Endothelial cell of hepatic sinusoid (primary cell): Measurements from ENCODE around the gene RANBP3.

Experiments
- in situ Hi-C: cut with HindIII; loops from 2 replicates; pipeline ENCODE4 v1.10.0; 2017; ENCODE audit warnings: low sequenced_read_pairs

Gene RANBP3

DNA sequence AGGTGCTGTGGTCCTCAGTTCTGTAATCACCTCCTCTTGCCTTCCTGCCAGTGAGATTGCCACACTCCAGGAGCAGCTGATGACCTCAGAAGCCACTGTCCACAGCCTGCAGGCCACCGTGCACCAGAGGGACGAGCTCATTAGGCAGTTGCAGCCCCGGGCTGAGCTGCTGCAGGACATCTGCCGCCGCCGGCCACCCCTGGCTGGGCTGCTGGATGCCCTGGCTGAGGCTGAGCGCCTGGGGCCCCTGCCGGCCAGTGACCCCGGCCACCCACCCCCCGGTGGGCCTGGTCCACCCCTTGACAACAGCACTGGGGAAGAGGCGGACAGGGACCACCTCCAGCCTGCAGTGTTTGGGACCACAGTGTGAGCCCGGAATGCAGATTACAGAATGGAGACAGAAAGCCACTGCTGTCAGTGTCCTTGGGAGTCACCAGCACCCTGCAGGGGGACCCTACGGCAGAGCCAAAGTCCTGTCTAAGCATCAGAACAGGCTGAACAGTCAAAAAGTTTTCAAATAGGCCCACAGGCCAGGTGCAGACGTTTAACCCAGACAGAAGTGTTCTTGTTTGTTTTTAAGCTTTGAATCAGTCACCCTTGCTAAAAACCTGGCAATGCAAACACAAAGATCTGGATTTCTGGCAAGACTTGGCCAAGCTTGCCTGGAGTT lies 69.0 kb downstream of the RANBP3 start:
- in situ Hi-C loops, result loop anchor here (10.0 kb wide), 1 partner anchor 74 kb away; the partner anchor contains the start of gene FUT6

DNA sequence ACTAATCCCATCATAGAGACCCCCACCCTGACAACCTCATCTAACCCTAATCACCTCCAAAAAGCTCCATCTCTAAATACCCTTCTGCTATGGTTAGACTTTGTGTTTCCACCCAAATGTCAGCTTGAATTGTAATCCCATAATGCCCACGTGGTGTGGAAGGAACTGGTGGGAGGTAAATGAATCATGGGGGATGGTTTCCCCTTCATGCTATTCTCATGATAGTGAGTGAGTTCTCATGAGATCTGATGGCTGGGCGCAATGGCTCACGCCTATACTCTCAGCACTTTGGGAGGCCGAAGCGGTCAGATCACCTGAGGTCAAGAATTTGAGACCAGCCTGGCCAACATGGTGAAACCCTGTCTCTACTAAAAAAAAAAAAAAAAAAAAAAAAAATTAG lies 70.7 kb downstream of the RANBP3 start:
- in situ Hi-C loops, result loop anchor here (10.0 kb wide), 1 partner anchor 72 kb away; the partner anchor contains the start of gene FUT6

DNA sequence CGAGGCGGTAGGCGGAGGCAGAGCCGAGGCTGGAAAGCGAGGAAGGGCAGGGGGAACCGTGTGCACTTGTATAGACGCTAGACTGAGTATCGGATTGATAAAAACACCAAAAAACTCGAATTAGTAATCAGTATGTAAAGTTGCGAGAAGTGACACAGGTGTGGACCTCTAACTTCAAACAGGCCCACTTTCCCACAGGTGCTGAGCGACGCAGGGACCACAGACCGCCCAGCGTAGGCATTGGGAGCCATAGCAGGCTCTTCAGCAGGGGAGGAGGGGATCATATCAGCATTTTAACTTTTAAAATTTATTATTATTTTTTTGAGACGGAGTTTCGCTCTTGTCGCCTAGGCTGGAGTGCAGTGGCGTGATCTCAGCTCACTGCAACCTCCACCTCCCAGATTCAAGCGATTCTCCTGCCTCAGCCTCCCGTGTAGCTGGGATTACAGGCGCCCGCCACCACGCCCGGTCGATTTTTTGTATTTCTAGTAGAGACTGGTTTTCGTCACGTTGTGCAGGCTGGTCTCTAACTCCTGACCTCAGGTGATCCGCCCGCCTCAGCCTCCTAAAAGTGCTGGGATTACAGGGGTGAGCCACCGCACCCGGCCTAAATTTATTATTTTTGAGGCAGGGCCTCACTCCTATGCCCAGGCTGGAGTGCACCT lies 72.7 kb downstream of the RANBP3 start:
- in situ Hi-C loops, result loop anchor here (10.0 kb wide), 1 partner anchor 70 kb away; the partner anchor contains the start of gene FUT6

DNA sequence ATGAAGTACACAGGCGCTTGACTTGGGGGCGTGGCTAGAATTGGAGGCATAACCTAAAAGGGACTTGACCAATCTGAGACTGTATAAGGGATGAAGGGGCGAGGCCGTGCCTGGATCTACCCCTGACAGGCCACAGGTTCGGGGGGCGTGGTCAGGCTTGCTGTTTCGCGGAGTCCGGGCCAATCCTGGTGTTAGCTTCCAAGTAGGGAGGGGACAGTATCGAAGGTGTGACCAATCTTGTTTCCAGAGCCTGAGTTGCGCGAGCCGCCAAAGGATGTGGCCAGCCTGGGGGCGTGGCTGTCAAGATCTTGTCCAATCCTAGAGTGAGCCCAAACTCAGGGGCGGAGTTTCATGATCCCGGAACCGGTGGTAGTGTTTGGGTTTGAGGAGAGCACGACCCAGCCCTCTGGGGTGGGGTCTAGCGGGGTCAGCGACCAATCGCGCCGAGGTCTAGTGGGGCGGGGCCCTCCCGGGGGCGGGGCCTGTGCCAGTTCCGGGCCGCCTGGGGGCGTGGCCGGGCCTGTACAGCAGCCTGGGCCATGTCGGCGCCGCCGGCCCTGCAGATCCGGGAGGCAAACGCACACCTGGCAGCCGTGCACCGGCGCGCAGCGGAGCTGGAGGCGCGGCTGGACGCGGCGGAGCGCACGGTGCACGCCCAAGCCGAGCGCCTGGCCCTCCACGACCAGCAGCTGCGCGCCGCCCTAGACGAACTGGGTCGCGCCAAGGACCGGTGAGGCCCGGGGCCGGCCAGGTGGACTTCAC lies 73.4 kb downstream of the RANBP3 start, which contains the start of gene VMAC:
TSS of gene VMAC (plus strand) at position 521 of the 762 bp plus-strand sequence. CDS start at position 540, 19 bp downstream.
- in situ Hi-C loops, result loop anchor here (10.0 kb wide), 1 partner anchor 70 kb away; the partner anchor contains the start of gene FUT6

DNA sequence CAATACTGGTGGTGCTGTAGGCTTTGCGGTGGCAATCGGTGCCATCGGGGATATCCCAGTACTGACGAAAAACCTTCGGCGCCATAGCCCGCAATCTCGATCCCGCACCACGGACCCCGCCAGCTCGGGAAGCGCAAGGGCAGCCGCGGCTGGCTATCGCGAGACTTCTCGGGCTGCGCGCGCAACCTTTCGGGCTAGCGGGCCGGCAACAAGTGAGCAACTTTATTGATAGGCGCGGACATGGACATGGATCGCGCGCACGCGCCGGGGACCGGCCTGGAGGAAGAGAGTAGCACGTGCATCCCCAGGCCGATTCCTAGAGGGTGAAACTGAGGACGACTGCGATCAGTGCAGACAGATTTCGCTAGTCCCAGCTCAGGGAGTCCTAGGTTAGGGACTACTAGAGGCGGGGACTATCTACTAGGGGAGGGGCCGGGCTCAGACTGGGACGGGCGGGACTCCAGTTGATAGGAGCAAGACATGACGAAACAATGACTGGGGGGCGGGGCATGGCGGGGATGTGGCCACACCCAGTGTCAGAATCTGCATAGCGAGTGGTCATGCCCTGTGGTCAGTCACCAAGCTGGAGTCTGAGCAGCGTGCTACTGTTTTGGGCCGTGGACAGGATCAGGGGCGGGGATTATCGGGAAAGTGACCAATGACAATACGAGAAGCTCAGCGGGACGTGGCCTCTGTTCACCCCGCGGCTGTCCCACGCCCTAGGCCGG lies 74.2 kb downstream of the RANBP3 start, which contains the start of gene NDUFA11:
TSS of gene NDUFA11 (minus strand) at position 167 of the 728 bp plus-strand sequence. CDS start at position 85, 82 bp downstream.
- in situ Hi-C loops, result loop anchor here (10.0 kb wide), 1 partner anchor 69 kb away; the partner anchor contains the start of gene FUT6

DNA sequence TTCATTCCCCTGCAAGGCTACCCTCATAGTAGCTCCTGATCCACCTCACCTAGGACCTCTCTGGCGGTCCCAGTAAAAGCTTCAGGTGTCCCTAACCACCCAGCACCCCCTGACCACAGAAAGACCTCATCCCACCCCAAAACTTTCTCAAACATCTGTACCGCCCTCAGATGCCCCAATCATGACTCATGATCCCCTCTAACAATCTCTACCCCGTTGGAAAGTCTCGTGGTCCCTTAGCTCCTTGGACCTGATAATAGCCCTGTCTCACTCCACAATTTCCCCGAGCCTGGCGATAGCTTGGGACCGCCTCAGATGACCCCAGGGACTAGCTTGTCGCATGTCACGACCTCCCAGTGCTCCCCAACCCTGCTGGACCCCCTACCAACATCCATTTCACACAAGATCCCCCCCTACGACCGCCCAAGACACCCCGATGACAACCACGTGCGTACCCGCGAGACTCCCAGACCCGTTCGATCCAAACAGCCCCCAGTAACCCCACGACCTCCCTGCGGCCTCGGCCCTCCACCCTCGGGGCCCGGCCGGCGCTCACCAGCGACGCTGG lies 74.8 kb downstream of the RANBP3 start:
- in situ Hi-C loops, result loop anchor here (10.0 kb wide), 1 partner anchor 68 kb away; the partner anchor contains the start of gene FUT6

DNA sequence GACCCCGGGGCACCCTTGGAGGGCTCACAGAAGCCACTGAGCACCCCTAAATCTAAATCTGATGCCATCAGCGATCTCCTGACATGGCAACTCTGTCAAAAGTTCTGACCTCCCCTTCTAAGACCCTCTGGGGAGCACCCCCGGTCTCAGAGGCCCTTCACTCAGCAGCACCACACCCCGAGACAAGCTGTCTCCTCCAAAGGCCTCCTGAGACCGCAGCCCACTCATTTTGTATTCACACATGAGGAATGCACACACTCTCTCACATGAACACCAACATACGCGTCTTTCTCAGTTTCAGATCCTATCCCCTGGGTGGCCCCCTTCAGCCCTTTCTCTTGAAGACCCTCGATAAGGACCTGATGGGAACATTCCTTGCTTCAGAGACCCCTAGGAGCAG lies 77.0 kb downstream of the RANBP3 start:
- in situ Hi-C loops, result loop anchor here (10.0 kb wide), 1 partner anchor 66 kb away; the partner anchor contains the start of gene FUT6

DNA sequence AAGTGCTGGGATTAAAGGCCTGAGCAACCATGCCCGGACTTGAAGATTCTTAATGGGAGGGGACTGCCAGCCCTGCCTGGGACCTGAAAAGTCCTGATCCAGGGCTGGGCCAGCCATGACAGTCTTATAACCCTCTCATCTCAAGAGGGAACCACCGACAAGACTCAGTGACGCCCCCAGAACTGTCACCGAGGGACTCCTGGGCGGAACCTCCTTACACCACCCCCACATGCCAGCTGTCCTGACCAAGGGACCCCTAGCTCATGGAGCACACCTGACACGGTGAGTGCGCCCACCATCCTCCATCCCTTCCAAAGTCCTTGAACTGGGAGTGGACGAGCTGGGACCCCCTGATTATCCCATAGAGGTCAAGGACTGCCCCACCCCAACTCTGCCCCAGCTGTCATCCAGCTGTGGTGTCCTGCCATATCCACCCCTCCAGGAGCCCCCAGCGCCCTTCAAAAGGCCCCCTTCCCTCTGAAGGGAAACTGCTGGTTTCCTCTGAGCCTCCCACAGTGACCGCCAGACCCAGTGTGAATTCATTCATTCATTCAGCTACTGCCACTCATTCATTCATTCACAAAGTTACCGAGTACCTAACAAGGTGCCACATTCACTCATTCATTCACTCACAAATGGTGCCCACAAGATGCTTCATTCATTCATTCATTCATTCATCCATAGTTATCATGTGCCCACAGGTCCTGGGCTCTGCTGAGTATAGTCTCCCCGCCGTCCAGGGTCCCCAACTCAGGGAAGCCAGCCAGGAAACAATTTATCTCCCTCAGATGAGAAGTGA lies 78.0 kb downstream of the RANBP3 start:
- in situ Hi-C loops, result loop anchor here (10.0 kb wide), 1 partner anchor 65 kb away; the partner anchor contains the start of gene FUT6

DNA sequence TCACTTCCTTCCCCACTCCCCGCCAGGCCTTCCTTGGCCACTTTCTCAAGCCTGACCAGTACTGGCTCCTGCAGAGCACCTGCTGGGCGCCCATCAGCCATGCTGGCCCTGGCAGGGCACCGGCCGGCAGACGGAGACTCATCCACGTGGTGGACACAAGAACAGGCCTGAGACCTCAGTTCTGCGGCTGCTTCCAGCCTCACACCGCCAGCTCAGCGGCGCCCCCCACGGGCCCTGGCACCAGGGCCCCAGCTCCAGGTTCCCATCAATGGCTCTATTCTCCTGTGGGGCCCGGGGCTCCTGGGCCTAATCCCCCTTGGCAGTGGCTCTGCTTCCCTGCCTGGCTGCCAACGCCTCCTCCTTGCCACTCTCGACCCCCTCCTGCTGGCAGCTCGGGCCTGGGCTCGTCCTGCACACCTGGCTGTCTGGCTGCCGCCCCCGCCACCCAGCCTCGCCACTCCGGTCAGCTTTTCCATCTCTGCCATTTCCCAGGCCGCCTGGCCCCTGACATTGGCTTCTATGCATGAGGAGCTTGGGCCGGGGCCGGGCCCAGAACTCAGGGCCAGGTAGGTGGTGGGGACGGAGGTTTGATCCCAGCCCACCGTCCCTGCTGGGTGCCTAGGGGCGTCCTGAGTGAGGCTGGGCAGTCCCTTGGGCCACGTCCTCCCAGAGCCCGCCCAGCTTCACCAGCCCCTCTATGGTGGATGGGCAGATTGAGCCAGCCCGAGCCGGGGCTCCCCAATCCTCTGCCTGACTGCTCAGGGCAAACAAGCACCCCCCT lies 80.6 kb downstream of the RANBP3 start:
- in situ Hi-C loops, result no loop called here

DNA sequence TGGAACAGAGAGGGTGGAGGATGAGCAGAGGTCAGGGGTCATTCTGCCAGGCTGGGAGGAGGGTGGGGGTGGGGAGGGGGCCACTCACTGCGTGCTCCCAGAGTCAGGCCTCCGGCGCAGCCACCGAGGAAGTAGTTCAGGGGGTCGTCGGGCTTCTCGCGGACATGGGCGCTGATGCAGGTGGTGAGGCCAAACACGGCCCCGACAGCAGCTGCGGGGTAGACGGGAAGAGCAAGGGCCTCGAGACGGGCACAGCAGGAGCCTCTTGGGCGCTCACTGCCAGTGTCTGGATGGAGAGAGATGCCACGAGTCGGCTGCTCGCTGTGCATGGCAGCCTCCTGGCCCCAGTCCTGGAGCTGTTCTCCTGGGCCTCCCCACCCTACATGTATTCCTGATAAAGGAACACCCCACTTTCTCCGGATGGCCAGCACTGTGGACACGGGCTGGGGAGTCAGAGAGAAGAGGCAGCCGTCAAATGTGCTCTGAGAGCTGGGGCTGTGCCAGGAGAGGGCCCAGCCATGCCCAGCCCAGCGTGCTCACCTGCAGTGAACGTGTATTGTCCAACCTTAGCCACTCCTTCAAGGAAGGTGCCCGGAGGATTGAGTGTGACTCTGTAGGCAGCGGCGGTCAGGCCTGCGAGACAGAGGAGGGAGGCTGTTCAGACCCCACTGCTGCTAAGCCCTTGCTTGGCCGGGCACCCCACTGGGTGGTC lies 81.4 kb downstream of the RANBP3 start:
- in situ Hi-C loops, result no loop called here

DNA sequence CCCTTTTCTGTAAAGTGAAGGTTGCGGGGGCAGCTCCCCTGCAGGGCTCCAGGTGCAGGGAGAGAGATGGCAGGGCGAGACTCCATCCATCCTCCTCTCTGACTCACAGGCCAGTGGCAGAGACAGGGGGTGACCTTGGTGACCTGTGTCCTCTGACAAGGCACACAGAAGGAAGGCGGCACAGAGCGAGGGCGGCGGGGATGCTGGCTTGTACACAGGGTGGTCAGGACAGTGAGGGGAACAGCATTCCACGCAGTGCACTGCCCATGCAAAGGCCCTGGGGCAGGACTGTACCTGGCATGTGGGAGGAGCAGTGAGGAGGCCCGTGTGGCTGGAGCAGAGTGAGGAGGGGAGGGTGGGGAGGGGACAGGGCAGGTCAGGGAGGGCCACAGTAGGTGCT lies 82.0 kb downstream of the RANBP3 start:
- in situ Hi-C loops, result no loop called here

DNA sequence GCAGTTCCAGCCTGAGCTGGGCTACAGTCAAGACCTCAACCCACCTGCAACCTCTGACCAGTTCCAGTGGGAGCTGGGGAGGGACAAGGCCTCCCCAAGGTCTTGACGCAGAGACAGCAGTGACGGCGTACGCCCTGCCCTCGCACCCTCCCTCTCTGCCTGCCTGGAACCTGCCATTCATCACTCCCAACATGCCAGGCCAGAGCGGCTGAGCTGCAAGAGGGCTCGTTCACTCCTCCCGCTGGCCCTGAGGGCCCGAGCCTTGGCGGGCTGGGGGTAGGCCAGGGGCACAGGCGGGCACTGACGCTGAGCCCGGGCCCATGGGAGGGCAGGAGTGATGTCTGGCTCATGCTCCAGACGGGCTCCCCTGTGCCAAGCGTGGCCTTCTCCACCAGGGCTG lies 82.5 kb downstream of the RANBP3 start:
- in situ Hi-C loops, result no loop called here

DNA sequence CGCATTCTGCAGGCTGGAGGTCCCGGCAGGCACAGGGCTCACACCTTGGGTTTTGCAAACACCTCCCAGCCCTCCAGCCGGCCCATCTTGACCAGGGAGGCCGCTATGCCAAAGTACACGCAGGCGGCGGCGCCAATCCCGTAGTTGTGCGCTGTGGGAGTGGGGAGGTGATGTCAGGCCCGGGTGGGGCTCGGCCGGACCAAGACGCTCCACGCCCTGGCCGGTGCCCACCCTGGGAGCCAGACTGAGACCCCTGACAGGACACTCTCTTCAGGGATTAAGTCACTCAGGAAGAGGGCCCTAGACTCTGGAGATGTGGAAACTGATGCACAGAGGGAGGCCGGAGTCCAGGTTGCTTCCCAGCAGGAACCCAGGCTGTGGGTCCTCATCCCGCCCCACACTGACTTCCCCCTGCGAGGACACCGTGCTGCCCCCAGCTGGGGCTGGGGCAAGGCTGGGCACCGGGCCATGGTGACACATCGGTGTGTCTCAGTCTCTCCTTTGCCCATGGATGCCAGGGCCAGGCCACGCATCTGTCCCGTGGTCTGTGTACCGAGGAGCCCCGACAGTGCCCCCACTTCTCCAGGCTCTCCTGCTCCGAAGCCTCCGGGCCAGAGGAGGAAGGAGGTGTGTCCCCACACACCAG lies 83.1 kb downstream of the RANBP3 start:
- in situ Hi-C loops, result no loop called here

DNA sequence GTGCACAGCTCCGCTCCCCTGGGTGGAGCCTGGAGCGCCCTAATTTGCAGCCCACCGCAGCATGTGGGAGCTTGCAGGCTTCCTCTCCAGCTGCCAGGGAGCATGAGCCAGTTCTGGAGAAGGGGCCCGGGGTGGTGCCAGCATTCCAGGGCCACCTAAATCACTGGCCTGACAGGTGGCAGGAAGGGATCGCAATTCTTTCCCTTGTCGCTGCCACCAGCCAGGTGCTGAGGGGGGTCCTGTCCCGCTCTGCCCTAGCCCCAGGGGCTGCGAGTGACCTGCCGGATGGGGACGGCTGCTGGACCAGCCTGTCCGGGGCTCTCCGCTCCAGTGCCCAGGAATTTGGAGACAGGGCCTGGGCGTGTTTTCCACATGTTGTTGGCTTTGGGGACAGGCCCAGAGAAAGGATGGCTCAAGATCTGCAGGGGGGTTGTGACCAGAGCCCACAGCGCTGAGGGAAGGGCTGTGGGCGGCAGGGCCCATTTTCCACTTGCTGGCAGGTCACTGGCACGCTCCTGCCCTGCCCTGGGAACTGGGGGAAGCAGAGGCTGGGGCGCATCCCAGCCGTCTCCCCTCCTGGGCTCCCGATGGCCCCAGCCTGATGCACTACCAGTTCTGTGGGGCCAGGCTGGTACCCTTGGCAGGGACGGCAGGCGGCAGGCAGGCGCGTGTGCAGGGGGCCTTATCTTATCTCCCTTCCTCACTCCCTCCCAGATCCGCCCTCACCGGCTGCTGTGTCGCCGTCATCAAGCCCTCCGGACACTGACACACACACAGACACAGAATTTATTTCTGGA lies 83.8 kb downstream of the RANBP3 start:
- in situ Hi-C loops, result no loop called here

DNA sequence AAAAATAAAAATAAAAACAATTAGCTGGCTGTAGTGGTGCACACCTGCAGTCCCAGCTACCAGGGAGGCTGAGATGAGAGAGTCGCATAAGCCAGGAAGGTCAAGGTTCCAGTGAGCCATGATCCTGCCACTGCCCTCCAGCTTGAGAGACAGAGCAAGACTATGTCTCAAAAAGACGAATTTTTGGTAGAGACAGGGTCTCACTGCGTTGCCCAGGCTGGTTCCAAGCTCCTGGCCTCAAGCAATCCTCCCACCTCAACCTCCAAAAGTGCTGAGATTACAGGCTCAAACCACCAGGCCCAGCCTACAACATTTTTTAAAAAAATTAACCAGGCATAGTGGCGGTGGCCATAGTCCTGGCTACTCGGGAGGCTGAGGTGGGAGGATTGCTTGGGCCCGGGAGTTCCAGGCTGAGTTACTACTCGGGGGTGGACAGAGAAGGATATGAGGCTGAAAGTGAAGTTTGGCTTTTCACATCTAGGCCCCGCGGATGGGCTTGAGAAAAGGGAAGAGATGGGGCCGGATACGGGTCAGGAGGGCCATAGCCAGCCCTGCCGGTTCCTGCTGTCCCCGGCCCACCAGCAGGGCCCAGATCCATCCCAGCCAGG lies 84.5 kb downstream of the RANBP3 start:
- in situ Hi-C loops, result no loop called here

DNA sequence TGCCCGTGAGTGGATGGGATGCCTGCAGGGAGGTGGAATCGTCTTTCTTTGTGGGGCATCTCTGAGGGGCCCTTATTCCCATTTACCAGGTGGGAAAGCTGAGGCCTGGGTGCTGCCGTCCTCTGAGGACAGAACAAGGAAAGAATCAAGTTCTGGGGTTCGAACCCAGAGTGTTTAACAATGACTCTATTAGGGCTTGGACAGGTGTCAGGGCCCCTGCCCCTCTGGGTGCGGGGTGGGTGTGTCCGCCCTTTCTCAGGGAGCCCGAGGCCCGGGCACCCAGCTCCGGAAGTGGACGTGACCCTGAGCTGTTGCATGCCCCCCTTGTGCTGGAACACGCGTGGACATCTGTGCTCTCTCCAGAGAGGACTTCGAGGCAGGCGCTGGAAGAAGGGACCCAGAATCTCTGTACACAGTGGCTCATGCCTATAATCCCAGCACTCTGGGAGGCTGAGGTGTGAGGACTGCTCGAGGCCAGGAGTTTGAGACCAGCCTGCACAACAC lies 85.1 kb downstream of the RANBP3 start:
- in situ Hi-C loops, result no loop called here
